Measurements from ENCODE around the gene CD109. TPM values are rescaled to one million over a fixed set of nuclear protein-coding genes. Genes with fewer than 3 reads are reported as not detected.
"Not testable (repeated sequence)": the region's sequence is repeated elsewhere in the genome, so short reads cannot be mapped to it uniquely, and the experiment has no call there.

Gene CD109
- total and polyA plus RNA-seq, 7 experiments from 2014 or later: 0.20 to 12.3 (median 0.64) TPM

DNA sequence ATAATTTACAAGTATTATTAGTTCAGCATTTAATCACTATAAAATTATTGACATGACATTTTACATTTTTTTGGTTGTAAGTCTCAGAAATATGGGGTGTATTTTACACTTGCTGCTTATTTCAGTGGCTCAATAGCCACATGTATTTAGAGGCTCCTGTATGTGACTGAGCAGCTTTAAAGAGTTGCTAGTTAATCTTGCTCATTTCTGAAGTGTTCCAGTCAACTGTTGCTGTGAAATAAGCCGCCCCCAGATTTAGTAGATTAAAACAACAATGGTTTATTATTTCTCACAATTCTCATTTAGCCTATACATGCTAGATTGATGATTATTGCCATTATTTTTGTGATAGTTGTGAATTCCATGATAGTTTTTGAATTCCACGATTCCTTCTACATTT, 23.0 kb downstream of the CD109 start:
- peaks cover 0 to 31% (median 0%) of the 10 kb centered on the region in 5 donors for H3K36me3 Mint-ChIP-seq
- H3K4me3 Mint-ChIP-seq: no peak overlapping the region
- H3K4me1 ChIP-seq (ENCODE audit: control insufficient read depth in 2 of 2, insufficient read depth in 2 of 2, low read length in 2 of 2): peaks cover 0 to 3% of the 10 kb centered on the region in 2 donors
- DNase-seq (no peak), ATAC-seq (no peak)
- H3K9me3 Mint-ChIP-seq: peaks cover 0 to 4% (median 0%) of the 10 kb centered on the region in 11 donors
- H3K27me3 Mint-ChIP-seq: peaks cover 0 to 4% (median 0%) of the 10 kb centered on the region in 5 donors
- no peaks in the 10 kb centered on the region for H3K9me3 ChIP-seq (ENCODE audit: control insufficient read depth in 2 of 3, low read length in 3 of 3)
- H3K4me3 ChIP-seq (ENCODE audit: low read length): no peak overlapping the region
- H3K27ac Mint-ChIP-seq: no peak overlapping the region
- H3K36me3 ChIP-seq (ENCODE audit: control insufficient read depth in 2 of 3, insufficient read depth in 3 of 3, low read length in 3 of 3): no peaks in the 10 kb centered on the region
- H3K4me1 Mint-ChIP-seq: peaks cover 0 to 32% (median 7%) of the 10 kb centered on the region in 7 donors
- no peak overlapping the region for H3K27ac ChIP-seq (ENCODE audit: low read depth, low read length)
- CTCF ChIA-PET: no interaction called here
- H3K27me3 ChIP-seq (ENCODE audit: control insufficient read depth in 2 of 2, insufficient read depth in 2 of 2, low read length in 2 of 2): no peaks in the 10 kb centered on the region
- POLR2A ChIA-PET: interaction anchor here (0.6 kb wide), 1 partner anchor 31 kb away, joined by 3 read pairs; no protein-coding TSS in a partner anchor
- intact Hi-C loops (cut with micrococcal nuclease): no loop called here

DNA sequence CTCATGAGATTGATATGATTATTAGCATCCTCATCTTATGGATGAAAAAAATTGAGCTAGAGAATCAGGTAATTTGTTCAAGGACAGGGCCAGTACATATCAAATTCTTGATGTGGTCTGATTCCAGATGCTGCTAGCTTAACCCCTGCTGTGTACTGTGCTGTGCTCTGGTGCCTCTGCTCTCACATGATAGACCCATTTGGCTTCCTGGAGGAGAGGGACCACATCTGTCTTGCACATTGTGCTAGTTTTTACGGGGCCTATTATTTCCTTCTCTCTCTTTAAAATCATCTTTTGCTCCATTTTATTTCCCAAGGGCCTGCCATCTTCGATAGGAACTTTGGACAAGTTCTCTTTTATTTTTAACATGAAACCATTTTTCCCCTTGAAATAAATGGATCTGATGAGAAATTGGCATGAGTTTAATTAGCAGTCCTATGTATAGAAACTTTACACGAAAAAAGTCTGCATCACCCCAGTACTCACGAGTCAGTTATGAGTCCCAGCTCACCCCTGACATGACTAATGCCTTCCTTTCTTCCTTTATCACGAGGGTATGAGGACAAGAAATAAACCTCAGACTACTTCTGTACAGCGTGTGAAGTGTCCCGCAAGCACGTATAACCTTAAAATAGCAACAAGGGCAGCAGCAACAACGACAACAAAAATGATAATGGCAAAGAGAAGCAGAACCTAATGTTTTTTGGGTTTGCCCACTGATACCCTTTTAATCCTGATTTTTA, 26.5 kb downstream of the CD109 start:
- intact Hi-C loops (cut with micrococcal nuclease): no loop called here
- Histone ChIP-seq H3K36me3 (ENCODE audit: control insufficient read depth in 2 of 3, insufficient read depth in 3 of 3, low read length in 3 of 3) (no peaks in the 10 kb centered on the region), H3K27me3 (ENCODE audit: control insufficient read depth in 2 of 2, insufficient read depth in 2 of 2, low read length in 2 of 2) (no peaks in the 10 kb centered on the region), H3K27ac (ENCODE audit: low read depth, low read length) (no peak overlapping the region), H3K9me3 (ENCODE audit: control insufficient read depth in 2 of 3, low read length in 3 of 3) (no peaks in the 10 kb centered on the region), H3K4me1 (ENCODE audit: control insufficient read depth in 2 of 2, insufficient read depth in 2 of 2, low read length in 2 of 2) (no peaks in the 10 kb centered on the region), H3K4me3 (ENCODE audit: low read length) (no peak overlapping the region)
- H3K36me3 Mint-ChIP-seq: peaks cover 0 to 21% (median 0%) of the 10 kb centered on the region in 5 donors
- ChIA-PET CTCF (interaction anchor here (1.1 kb wide), 1 partner anchor 11 kb away, joined by 6 read pairs; no protein-coding TSS in a partner anchor), POLR2A (no interaction called here)
- H3K4me3 Mint-ChIP-seq: peak overlapping the region in 1 of 10 donors; percentile 55
- DNase-seq (no peak), ATAC-seq (peak; percentile 76)
- peak overlapping the region in 2 of 9 donors; percentile 10 to 65 for H3K27ac Mint-ChIP-seq
- no peaks in the 10 kb centered on the region for H3K27me3 Mint-ChIP-seq
- peaks cover 5 to 32% (median 9%) of the 10 kb centered on the region in 7 donors for H3K4me1 Mint-ChIP-seq
- no peaks in the 10 kb centered on the region for H3K9me3 Mint-ChIP-seq

DNA sequence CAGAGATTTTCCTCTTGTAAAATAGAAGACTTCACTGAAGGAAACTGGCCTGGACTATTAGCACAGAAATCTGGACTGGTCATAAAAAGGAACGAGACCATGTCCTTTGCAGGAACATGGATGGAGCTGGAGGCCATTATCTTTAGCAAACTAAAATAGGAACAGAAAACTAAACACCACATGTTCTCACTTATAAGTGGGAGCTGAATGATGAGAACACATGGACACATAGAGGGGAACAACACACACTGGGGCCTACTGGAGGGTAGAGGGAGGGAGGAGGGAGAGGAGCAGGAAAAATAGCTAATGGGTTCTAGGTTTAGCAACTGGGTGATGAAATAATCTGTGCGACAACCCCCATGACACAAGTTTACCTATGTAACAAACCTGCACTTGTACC, 27.5 kb downstream of the CD109 start:
- H3K4me3 ChIP-seq (ENCODE audit: low read length); H3K4me3 Mint-ChIP-seq; ATAC-seq; DNase-seq; H3K27ac ChIP-seq (ENCODE audit: low read depth, low read length); H3K9me3 ChIP-seq (ENCODE audit: control insufficient read depth in 2 of 3, low read length in 3 of 3); H3K9me3 Mint-ChIP-seq; H3K27me3 ChIP-seq (ENCODE audit: control insufficient read depth in 2 of 2, insufficient read depth in 2 of 2, low read length in 2 of 2); intact Hi-C loops (cut with micrococcal nuclease); H3K36me3 ChIP-seq (ENCODE audit: control insufficient read depth in 2 of 3, insufficient read depth in 3 of 3, low read length in 3 of 3); H3K27me3 Mint-ChIP-seq; H3K4me1 ChIP-seq (ENCODE audit: control insufficient read depth in 2 of 2, insufficient read depth in 2 of 2, low read length in 2 of 2); CTCF ChIA-PET; POLR2A ChIA-PET: not testable (repeated sequence)
- Mint-ChIP-seq H3K27ac (peak overlapping the region in 2 of 9 donors; percentile 23 to 50), H3K36me3 (peaks cover 0 to 21% (median 0%) of the 10 kb centered on the region in 5 donors), H3K4me1 (peaks cover 5 to 35% (median 9%) of the 10 kb centered on the region in 7 donors)

DNA sequence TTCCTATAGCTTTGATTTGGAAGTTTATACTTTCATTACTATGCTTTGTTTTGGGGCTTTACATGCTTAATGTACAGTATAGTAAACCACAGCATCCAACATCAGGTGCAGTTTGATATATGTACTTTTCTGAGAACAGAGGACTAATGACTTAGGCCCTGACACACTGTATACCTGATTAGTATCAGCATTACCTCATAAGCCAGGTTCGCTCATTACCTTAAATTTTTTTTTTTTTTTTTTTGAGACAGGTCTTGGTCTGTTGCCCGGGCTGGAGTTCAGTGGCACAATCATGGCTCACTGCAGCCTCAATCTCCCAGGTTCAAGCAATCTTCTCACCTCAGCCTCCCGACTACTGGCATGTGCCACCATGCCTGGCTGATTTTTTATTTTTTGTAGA, 28.4 kb downstream of the CD109 start:
- ATAC-seq (no peak), DNase-seq (no peak)
- intact Hi-C loops (cut with micrococcal nuclease): no loop called here
- CTCF ChIA-PET: no interaction called here
- Mint-ChIP-seq H3K36me3 (peaks cover 0 to 24% (median 0%) of the 10 kb centered on the region in 5 donors), H3K4me1 (peaks cover 5 to 39% (median 9%) of the 10 kb centered on the region in 7 donors), H3K9me3 (no peaks in the 10 kb centered on the region), H3K27me3 (no peaks in the 10 kb centered on the region), H3K4me3 (no peak overlapping the region), H3K27ac (peak overlapping the region in 1 of 9 donors; percentile 34)
- Histone ChIP-seq H3K9me3 (ENCODE audit: control insufficient read depth in 2 of 3, low read length in 3 of 3) (no peaks in the 10 kb centered on the region), H3K27me3 (ENCODE audit: control insufficient read depth in 2 of 2, insufficient read depth in 2 of 2, low read length in 2 of 2) (no peaks in the 10 kb centered on the region), H3K36me3 (ENCODE audit: control insufficient read depth in 2 of 3, insufficient read depth in 3 of 3, low read length in 3 of 3) (no peaks in the 10 kb centered on the region), H3K27ac (ENCODE audit: low read depth, low read length) (no peak overlapping the region), H3K4me1 (ENCODE audit: control insufficient read depth in 2 of 2, insufficient read depth in 2 of 2, low read length in 2 of 2) (no peaks in the 10 kb centered on the region), H3K4me3 (ENCODE audit: low read length) (no peak overlapping the region)
- POLR2A ChIA-PET: no interaction called here

DNA sequence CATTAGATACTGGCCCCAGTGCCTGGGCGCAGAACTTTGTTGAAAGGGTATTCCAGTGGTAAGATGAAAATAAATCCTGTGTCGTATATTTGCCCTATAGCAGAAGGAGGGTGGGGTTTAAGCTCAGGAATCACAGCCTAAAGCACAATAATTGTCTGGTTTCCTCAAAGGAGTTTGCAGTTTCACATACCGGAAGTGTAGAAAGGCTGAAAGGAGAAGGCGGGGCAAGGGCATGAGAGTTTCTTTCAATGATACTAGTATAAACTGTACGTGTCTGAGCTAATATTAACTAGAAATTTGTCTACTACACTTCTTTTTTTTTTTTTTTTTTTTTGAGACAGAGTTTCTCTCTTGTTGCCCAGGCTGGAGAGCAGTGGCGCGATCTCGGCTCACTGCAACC, 29.2 kb downstream of the CD109 start:
- H3K4me3 ChIP-seq (ENCODE audit: low read length); H3K27me3 ChIP-seq (ENCODE audit: control insufficient read depth in 2 of 2, insufficient read depth in 2 of 2, low read length in 2 of 2); H3K4me1 ChIP-seq (ENCODE audit: control insufficient read depth in 2 of 2, insufficient read depth in 2 of 2, low read length in 2 of 2); H3K27ac ChIP-seq (ENCODE audit: low read depth, low read length); H3K27me3 Mint-ChIP-seq; POLR2A ChIA-PET; H3K9me3 ChIP-seq (ENCODE audit: control insufficient read depth in 2 of 3, low read length in 3 of 3); H3K36me3 ChIP-seq (ENCODE audit: control insufficient read depth in 2 of 3, insufficient read depth in 3 of 3, low read length in 3 of 3); intact Hi-C loops (cut with micrococcal nuclease); H3K9me3 Mint-ChIP-seq: not testable (repeated sequence)
- peaks cover 0 to 23% (median 0%) of the 10 kb centered on the region in 5 donors for H3K36me3 Mint-ChIP-seq
- DNase-seq: peak in 7 of 9 donors; percentile 25 to 54 (median 44)
- H3K4me3 Mint-ChIP-seq: peak overlapping the region; percentile 18 to 86 (median 78)
- peaks cover 5 to 35% (median 8%) of the 10 kb centered on the region in 7 donors for H3K4me1 Mint-ChIP-seq
- H3K27ac Mint-ChIP-seq: peak overlapping the region in 8 of 9 donors; percentile 22 to 89 (median 46)
- CTCF ChIA-PET: interaction anchor here (1.7 kb wide), 1 partner anchor 1484 kb away, joined by 4 read pairs; no protein-coding TSS in a partner anchor
- ATAC-seq: peak; percentile 80

DNA sequence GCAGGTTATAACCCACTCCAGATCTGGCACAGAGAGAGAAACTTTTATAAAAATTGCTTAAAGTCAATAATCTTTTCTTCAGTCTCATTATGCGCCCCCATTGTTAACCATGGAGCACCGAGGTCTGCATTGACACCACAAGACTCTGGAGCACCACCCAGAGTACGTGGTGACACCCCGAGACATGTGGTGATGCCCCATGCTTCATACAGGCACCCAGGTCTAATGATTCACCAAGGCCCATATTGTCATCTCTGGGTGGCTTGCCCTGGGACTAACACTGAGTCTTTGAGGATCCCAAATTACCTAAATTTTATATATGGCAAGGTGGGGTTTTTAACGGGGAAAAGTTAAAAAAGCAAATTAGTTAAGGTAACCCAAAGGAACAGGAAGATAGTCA, 31.1 kb downstream of the CD109 start:
- no peak for DNase-seq
- Mint-ChIP-seq H3K27me3 (no peaks in the 10 kb centered on the region), H3K27ac (no peak overlapping the region), H3K4me1 (peaks cover 5 to 34% (median 5%) of the 10 kb centered on the region in 7 donors), H3K36me3 (peaks cover 0 to 21% (median 0%) of the 10 kb centered on the region in 5 donors), H3K4me3 (no peak overlapping the region), H3K9me3 (peaks cover 0 to 1% (median 0%) of the 10 kb centered on the region in 11 donors)
- intact Hi-C loops (cut with micrococcal nuclease): no loop called here
- ChIA-PET POLR2A (no interaction called here), CTCF (interaction anchor here (1.3 kb wide), 1 partner anchor 36 kb away, joined by 3 read pairs; no protein-coding TSS in a partner anchor)
- Histone ChIP-seq H3K4me1 (ENCODE audit: control insufficient read depth in 2 of 2, insufficient read depth in 2 of 2, low read length in 2 of 2) (no peaks in the 10 kb centered on the region), H3K36me3 (ENCODE audit: control insufficient read depth in 2 of 3, insufficient read depth in 3 of 3, low read length in 3 of 3) (no peaks in the 10 kb centered on the region), H3K27me3 (ENCODE audit: control insufficient read depth in 2 of 2, insufficient read depth in 2 of 2, low read length in 2 of 2) (no peaks in the 10 kb centered on the region), H3K27ac (ENCODE audit: low read depth, low read length) (no peak overlapping the region), H3K9me3 (ENCODE audit: control insufficient read depth in 2 of 3, low read length in 3 of 3) (no peaks in the 10 kb centered on the region), H3K4me3 (ENCODE audit: low read length) (no peak overlapping the region)
- ATAC-seq: no peak

Data from naive thymus-derived CD4-positive, alpha-beta T cell (primary cell).